HG03095 (cell line): ENCODE measurements around the gene CTU2.
"Not testable (repeated sequence)": the region's sequence is repeated elsewhere in the genome, so short reads cannot be mapped to it uniquely, and the experiment has no call there.

Experiments used
- ATAC-seq: cut with Tn5 transposase; IDR thresholded peaks from one replicate; pipeline ENCODE4 v1.9.1; 2021; ENCODE audit warnings: moderate library complexity; ENCODE audit not compliant: unreplicated experiment

The CTU2 gene

GRCh38 chr16:88706229-88706964 lies at the start of gene CTU2, which contains the start of gene RNF166:
TSS of gene CTU2 (plus strand) at chr16:88706503. CDS start at chr16:88706531, 28 bp downstream.
TSS of gene RNF166 (minus strand) at chr16:88706408. CDS start at chr16:88706325, 83 bp downstream.
- peak; percentile 51 for ATAC-seq

GRCh38 chr16:88657371-88657770 lies 48.9 kb upstream of the CTU2 start:
- ATAC-seq = no peak

DNA sequence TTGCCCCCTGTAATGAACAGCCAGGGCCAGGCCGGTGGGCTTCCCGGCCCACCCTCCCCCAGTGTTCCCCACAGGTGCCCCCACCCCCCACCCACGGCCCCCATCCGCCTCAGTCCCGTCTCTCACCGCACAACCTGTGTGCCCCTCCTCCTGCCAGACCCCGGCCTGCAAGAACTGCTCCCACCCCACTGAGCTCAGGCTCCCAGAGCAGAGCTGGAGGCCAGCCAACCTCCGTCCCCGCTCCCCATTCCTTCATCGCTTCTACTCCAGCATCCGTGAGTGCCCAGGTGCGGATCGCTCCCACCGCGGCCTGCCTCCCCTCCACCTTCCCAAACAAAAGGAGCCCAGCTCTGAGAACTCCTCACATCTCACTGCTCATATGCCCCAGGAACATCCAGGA lies 47.6 kb upstream of the CTU2 start:
- no peak for ATAC-seq

- no peak for ATAC-seq
These were observed 47.1 kb upstream of the CTU2 start for GRCh38 chr16:88659160-88659559.

DNA sequence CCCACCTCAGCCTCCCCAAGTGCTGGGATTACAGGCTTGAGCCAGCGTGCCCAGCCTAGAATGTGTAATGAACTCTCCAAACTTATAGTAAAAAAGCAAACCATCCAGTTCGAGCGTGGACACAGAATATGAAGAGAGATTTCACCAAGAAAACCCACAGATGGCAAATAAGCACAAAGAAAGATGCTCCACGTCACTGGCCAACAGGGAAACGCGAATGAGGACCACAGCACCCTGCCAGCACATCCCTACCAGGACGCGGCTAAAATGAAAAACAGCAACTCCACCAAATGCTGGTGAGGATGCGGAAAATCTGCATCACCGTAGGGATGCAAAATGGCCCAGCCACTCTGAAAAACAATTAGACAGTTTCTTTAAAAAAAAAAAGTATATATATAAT lies 44.8 kb upstream of the CTU2 start:
- ATAC-seq = no peak

- ATAC-seq = no peak
These were observed 44.0 kb upstream of the CTU2 start for GRCh38 chr16:88662222-88662842.

- ATAC-seq = peak; percentile 88
These were observed 43.3 kb upstream of the CTU2 start, which contains the start of gene MVD for GRCh38 chr16:88662843-88663606. TSS of gene MVD (minus strand) at chr16:88663091. CDS start at chr16:88663080, 11 bp downstream.

GRCh38 chr16:88665148-88665547 lies 41.2 kb upstream of the CTU2 start:
- ATAC-seq = no peak

- no peak for ATAC-seq
These were observed 40.7 kb upstream of the CTU2 start for GRCh38 chr16:88665570-88665969.

GRCh38 chr16:88667461-88667860 lies 38.8 kb upstream of the CTU2 start:
- no peak for ATAC-seq

- not testable (repeated sequence) for ATAC-seq
These were observed 36.8 kb upstream of the CTU2 start for GRCh38 chr16:88669493-88669892.

DNA sequence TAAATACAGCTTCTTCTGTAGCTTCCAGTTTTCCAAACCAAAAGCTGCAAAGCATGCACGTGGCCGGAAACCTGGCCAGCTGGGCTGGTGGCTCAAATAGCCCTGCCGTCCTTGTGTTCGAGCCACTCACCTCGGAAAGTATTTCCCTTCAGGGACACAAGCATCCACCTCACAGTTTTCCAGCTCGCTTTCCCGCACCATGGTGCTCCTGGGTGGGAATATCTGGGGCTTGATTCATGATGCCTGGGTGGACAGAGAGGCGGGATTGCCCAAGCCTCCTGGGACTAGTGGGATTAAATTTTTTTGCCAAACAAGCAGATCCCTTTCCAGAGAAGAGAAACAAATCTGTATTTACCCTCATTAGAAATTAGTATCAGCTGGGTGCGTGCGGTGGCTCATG lies 36.3 kb upstream of the CTU2 start:
- no peak for ATAC-seq

DNA sequence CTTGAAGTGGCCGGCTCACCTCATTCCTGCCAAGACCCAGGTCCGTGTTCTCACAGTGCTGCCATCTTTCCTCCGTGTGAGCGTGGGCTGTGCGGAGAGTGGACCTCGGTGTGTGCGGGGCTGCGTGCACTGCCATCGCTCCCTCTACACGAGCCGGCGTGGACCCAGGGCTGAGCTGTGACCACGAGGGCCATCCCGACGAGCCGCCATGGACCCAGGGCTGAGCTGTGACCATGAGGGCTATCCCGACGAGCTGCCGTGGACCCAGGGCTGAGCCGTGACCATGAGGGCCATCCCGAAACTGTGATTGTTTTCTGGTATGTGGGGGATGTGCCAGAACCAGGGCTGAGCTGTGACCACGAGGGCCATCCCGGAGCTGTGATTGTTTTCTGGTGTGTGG lies 34.5 kb upstream of the CTU2 start:
- no peak for ATAC-seq

DNA sequence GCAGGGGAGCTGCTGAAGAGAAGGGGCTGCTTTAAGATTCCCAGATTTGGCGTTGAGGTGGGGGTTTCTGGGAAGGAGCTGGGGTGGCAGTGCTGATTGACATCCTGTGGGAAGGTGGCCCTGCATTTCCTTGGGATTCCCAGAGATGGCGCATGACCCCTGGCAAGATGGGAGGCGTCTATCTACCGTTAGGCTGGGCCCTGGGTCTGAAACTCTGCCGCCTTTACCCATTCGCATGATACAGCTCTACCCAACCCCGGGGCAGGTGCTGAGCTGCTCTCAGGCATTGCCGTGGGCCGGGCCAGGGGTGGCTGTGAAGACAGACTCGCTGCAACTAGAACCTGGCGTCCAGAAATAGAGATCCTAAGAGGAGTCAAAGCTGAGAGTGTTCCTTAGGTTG lies 33.5 kb upstream of the CTU2 start:
- no peak for ATAC-seq

DNA sequence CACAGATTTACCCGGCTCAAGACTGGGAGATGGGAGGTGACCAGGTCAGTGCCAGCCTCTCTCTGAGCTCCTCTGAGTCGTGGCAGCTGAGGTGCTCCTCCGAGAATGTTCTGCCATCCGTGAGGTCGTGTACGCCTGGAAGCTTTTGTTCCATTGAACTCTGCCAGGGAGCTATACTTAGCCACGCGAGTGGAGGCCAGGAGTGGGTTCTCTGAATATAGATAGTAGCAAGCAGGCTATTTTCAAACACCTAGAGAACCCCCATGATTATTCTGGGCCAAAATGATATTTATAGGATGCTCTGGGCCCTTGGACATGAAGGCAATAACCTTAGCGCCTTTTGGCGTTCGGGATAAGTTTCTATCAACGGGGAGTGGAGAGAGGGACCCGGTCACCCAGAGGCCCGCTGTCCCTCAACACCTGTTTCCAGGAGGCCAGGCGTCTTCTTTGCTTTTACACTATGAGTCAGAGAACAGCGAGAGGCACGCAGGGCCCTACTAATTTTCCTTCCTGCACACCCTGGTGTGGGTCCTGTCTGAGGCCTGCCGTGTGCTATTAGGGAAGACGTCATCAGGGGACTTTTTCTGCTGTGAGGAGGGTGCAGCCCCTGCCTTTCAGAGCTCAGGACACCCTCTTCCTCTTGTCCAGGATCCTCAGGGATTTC lies 32.5 kb upstream of the CTU2 start:
- ATAC-seq = no peak

DNA sequence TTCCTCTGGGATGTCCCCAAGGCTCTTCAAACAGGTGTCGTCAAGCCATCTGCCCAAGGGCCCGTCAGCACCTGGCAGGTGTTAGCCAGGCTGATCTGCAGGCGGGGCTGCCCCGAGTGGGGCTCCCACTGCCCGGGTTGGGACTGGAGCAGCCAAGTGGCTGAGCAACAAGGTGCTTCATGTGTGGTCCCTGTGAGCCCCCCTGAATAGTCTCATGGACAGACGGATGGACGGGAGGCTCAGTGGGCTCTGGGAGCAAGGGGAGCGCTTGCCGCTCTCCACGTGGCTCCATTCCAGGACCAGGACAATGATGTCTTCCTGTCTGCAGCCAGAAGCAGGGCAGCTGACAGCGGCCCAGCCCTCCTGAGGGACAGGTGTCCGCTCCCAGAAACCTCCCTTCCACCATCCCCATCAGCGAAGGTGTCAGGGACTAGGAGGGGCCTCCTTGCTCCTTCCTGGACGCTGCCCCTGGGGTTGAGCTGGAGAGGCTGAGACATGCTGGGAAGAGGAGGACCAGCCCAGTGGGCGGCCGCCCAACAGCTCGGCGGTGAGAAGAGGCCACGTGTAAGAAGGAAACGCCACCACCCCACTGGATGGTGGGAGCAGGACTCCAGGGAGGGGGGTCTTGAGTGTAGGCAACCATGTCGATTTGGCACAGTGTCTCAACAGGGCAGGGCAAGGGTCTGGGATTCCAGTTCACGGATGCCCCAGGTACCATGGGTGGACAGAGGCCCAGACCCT lies 29.6 kb upstream of the CTU2 start:
- ATAC-seq = no peak

DNA sequence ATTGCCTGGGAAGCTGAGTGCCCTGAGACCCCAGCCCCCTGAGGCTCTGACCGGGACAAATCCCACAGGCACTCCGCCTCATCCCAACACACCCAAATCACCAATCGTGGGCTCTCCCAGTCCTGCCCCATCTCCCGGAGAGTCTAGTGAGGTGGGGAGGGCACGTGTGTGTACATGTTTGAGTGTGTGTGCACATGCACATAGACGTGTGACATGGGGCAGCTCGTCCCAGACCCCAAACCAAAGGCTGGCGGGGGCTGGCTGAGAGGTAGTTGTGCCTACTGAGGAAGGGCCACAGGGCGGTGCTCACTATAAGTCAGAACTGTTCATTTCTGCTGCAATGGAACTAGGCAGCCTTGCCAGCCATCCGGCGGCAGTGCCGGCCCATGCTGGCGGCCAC lies 28.6 kb upstream of the CTU2 start:
- ATAC-seq = no peak

GRCh38 chr16:88678224-88678979 lies 27.9 kb upstream of the CTU2 start:
- no peak for ATAC-seq

DNA sequence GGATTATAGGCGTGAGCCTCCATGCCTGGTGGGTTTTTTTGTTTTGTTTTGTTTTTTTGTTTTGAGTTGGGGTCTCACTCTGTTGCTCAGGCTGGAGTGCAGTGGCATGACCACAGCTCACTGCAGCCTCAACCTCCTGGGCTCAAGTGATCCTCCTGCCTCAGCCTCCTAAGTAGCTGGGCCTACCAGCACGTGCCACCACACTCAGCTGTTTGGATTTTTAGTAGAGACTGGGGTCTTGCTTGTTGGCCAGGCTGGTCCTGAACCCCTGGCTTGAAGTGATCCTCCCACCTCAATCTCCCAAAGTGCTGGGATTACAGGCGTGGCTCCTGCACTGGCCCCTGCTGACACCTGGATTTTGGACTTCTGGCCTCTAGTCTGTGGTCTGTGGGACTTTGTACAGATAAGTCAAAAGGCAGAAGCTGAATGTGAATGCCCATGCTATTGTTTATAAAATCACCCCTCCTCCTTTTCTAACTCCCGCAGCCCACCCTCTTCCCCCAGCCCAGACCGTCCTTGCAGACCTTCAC lies 25.7 kb upstream of the CTU2 start:
- ATAC-seq = no peak
